ENCODE measurements around the gene IL1RAPL1.
"Not testable (repeated sequence)": the region's sequence is repeated elsewhere in the genome, so short reads cannot be mapped to it uniquely, and the experiment has no call there.

IL1RAPL1 gene

GRCh38 chrX:28638775-28639174, 51.5 kb downstream of the IL1RAPL1 start:
- no peak for DNase-seq

- no peak for DNase-seq
Observed at GRCh38 chrX:28639451-28639850, 52.2 kb downstream of the IL1RAPL1 start.

- DNase-seq = no peak
Observed at GRCh38 chrX:28649541-28649940, 62.3 kb downstream of the IL1RAPL1 start.

GRCh38 chrX:28651186-28651585, 63.9 kb downstream of the IL1RAPL1 start:
- no peak for DNase-seq

GRCh38 chrX:28659269-28659668, 72.0 kb downstream of the IL1RAPL1 start:
- no peak for DNase-seq

GRCh38 chrX:28665778-28666177, 78.5 kb downstream of the IL1RAPL1 start:
- no peak for DNase-seq

- DNase-seq = no peak
Observed at GRCh38 chrX:28668303-28668702, 81.1 kb downstream of the IL1RAPL1 start.

GRCh38 chrX:28668957-28669356, 81.7 kb downstream of the IL1RAPL1 start:
- no peak for DNase-seq

GRCh38 chrX:28670074-28670473, 82.8 kb downstream of the IL1RAPL1 start:
- no peak for DNase-seq

- no peak for DNase-seq
Observed at GRCh38 chrX:28675173-28675572, 87.9 kb downstream of the IL1RAPL1 start.

- no peak for DNase-seq
Observed at GRCh38 chrX:28693101-28693500, 105.9 kb downstream of the IL1RAPL1 start.

GRCh38 chrX:28697732-28698131, 110.5 kb downstream of the IL1RAPL1 start:
- DNase-seq = no peak

GRCh38 chrX:28701222-28701621, 114.0 kb downstream of the IL1RAPL1 start:
- DNase-seq = no peak

GRCh38 chrX:28706964-28707363, 119.7 kb downstream of the IL1RAPL1 start:
- no peak for DNase-seq

- no peak for DNase-seq
Observed at GRCh38 chrX:28709421-28709820, 122.2 kb downstream of the IL1RAPL1 start.

- no peak for DNase-seq
Observed at GRCh38 chrX:28717864-28718263, 130.6 kb downstream of the IL1RAPL1 start.

- no peak for DNase-seq
Observed at GRCh38 chrX:28718450-28718849, 131.2 kb downstream of the IL1RAPL1 start.

GRCh38 chrX:28719620-28720019, 132.4 kb downstream of the IL1RAPL1 start:
- DNase-seq = no peak

- no peak for DNase-seq
Observed at GRCh38 chrX:28752330-28752729, 165.1 kb downstream of the IL1RAPL1 start.

- DNase-seq = no peak
Observed at GRCh38 chrX:28756175-28756574, 168.9 kb downstream of the IL1RAPL1 start.

- DNase-seq = no peak
Observed at GRCh38 chrX:28756647-28757046, 169.4 kb downstream of the IL1RAPL1 start.

- no peak for DNase-seq
Observed at GRCh38 chrX:28757290-28757689, 170.0 kb downstream of the IL1RAPL1 start.

- not testable (repeated sequence) for DNase-seq
Observed at GRCh38 chrX:28766561-28766960, 179.3 kb downstream of the IL1RAPL1 start.

- no peak for DNase-seq
Observed at GRCh38 chrX:28773807-28774206, 186.6 kb downstream of the IL1RAPL1 start.

GRCh38 chrX:28787206-28787605, 200.0 kb downstream of the IL1RAPL1 start:
- DNase-seq = no peak

- not testable (repeated sequence) for DNase-seq
Observed at GRCh38 chrX:28800671-28801070, 213.4 kb downstream of the IL1RAPL1 start.
